Endothelial cell (in vitro differentiated cells): ENCODE measurements around the gene RMND5A. TPM values are rescaled to one million over a fixed set of nuclear protein-coding genes. Genes with fewer than 3 reads are reported as not detected.

ENCODE experiments used
- DNase-seq: peaks from one replicate; pipeline ENCODE4 v3.0.0; 2021; ENCODE audit warnings: low spot score
- H3K27ac Mint-ChIP-seq: one replicate; pipeline ENCODE4 v1.8.0; 2021; ENCODE audit warnings: mixed read lengths, inconsistent platforms; ENCODE audit not compliant: unreplicated experiment
- H3K27me3 Mint-ChIP-seq: one replicate; pipeline ENCODE4 v1.8.0; 2021; ENCODE audit warnings: mild to moderate bottlenecking, moderate library complexity, mixed read lengths, inconsistent platforms; ENCODE audit not compliant: unreplicated experiment
- H3K36me3 Mint-ChIP-seq: one replicate; pipeline ENCODE4 v1.8.0; 2021; ENCODE audit warnings: mild to moderate bottlenecking, low read depth, mixed read lengths, inconsistent platforms; ENCODE audit not compliant: unreplicated experiment
- H3K4me1 Mint-ChIP-seq: one replicate; pipeline ENCODE4 v1.8.0; 2021; ENCODE audit warnings: mild to moderate bottlenecking, mixed read lengths, inconsistent platforms; ENCODE audit not compliant: unreplicated experiment
- H3K4me3 Mint-ChIP-seq: one replicate; pipeline ENCODE4 v1.8.0; 2021; ENCODE audit warnings: mild to moderate bottlenecking, mixed read lengths, inconsistent platforms; ENCODE audit not compliant: unreplicated experiment
- H3K9me3 Mint-ChIP-seq: one replicate; pipeline ENCODE4 v1.8.0; 2021; ENCODE audit warnings: mixed read lengths, inconsistent platforms; ENCODE audit not compliant: unreplicated experiment
- CTCF ChIP-seq: fragments of 200-600 bp; sonication (generic); IDR thresholded peaks from one replicate; pipeline ENCODE4 v1.5.0; 2021; ENCODE audit warnings: antibody characterized with exemption; ENCODE audit not compliant: unreplicated experiment
- total RNA-seq: library from RNA; stranded (reverse); fragmentation: NEBNext Ultra II Directional; extraction: Animal tissue kit (Norgen Biotek cat#: 25700); gene quantifications from one replicate; pipeline ENCODE4 v1.2.1, GENCODE V29; 2021; ENCODE audit not compliant: unreplicated experiment

Gene RMND5A
- total RNA-seq, 1 donor from 2014 or later = 40.2 TPM

- no peak for TF ChIP-seq CTCF
Measured at GRCh38 chr2:86750240-86750839, 30.2 kb downstream of the RMND5A start.

GRCh38 chr2:86751778-86752177 lies 31.7 kb downstream of the RMND5A start:
- peaks cover 20% of the 10 kb centered on the region for H3K36me3 Mint-ChIP-seq
- no peak for DNase-seq
- H3K9me3 Mint-ChIP-seq = no peaks in the 10 kb centered on the region
- no peak overlapping the region for H3K27ac Mint-ChIP-seq
- H3K4me1 Mint-ChIP-seq = no peaks in the 10 kb centered on the region
- H3K4me3 Mint-ChIP-seq = no peak overlapping the region
- TF ChIP-seq CTCF = no peak
- H3K27me3 Mint-ChIP-seq = no peaks in the 10 kb centered on the region

More at GRCh38 chr2:86750240-86750839, 30.2 kb downstream of the RMND5A start:
- H3K36me3 Mint-ChIP-seq = peaks cover 20% of the 10 kb centered on the region
- DNase-seq = no peak
- no peaks in the 10 kb centered on the region for H3K27me3 Mint-ChIP-seq
- no peak overlapping the region for H3K27ac Mint-ChIP-seq
- no peaks in the 10 kb centered on the region for H3K9me3 Mint-ChIP-seq
- H3K4me1 Mint-ChIP-seq = no peaks in the 10 kb centered on the region
- H3K4me3 Mint-ChIP-seq = peak overlapping the region; percentile 57

GRCh38 chr2:86752934-86753333 lies 32.8 kb downstream of the RMND5A start:
- Mint-ChIP-seq H3K27me3 (no peaks in the 10 kb centered on the region), H3K4me3 (no peak overlapping the region), H3K9me3 (no peaks in the 10 kb centered on the region), H3K27ac (no peak overlapping the region), H3K36me3 (peaks cover 20% of the 10 kb centered on the region), H3K4me1 (no peaks in the 10 kb centered on the region)
- no peak for DNase-seq
- no peak for TF ChIP-seq CTCF

- no peaks in the 10 kb centered on the region for H3K27me3 Mint-ChIP-seq
- TF ChIP-seq CTCF = no peak
- DNase-seq = no peak
- H3K27ac Mint-ChIP-seq = no peak overlapping the region
- peaks cover 20% of the 10 kb centered on the region for H3K36me3 Mint-ChIP-seq
- H3K4me1 Mint-ChIP-seq = no peaks in the 10 kb centered on the region
- no peaks in the 10 kb centered on the region for H3K9me3 Mint-ChIP-seq
- no peak overlapping the region for H3K4me3 Mint-ChIP-seq
Measured at GRCh38 chr2:86753606-86754005, 33.5 kb downstream of the RMND5A start.

GRCh38 chr2:86758405-86758804 lies 38.3 kb downstream of the RMND5A start:
- TF ChIP-seq CTCF = no peak
- DNase-seq = no peak
- Mint-ChIP-seq H3K27ac (no peak overlapping the region), H3K27me3 (peaks cover 1% of the 10 kb centered on the region), H3K9me3 (no peaks in the 10 kb centered on the region), H3K36me3 (no peaks in the 10 kb centered on the region), H3K4me3 (no peak overlapping the region), H3K4me1 (no peaks in the 10 kb centered on the region)
